Thyroid gland (tissue), 4 donors: Measurements from ENCODE around the gene GTF3C2. TPM values are rescaled to one million over a fixed set of nuclear protein-coding genes. Genes with fewer than 3 reads are reported as not detected.

Experiments
- DNase-seq, 2 donors: peaks; one replicate each; pipeline ENCODE4 v3.0.0-alpha.2; 2019
- H3K27ac ChIP-seq, 3 donors: fragments of 200-600 bp; sonication (generic); 1 replicate in 2 of 3; 2 replicates in 1 of 3; pipeline ENCODE4 v1.5.1; 2016 to 2019; ENCODE audit warnings: mild to moderate bottlenecking in 1 of 3, moderate library complexity in 1 of 3
- H3K27me3 ChIP-seq: fragments of 200-600 bp; sonication (generic); one replicate; pipeline ENCODE4 v1.5.1; 2019
- H3K36me3 ChIP-seq, 2 donors: fragments of 200-600 bp; sonication (generic); one replicate each; pipeline ENCODE4 v1.5.1; 2016 to 2019
- H3K4me1 ChIP-seq, 2 donors: fragments of 200-600 bp; sonication (generic); one replicate each; pipeline ENCODE4 v1.5.1; 2017 to 2019
- H3K4me3 ChIP-seq, 3 donors: fragments of 200-600 bp; sonication (generic); replicated peaks in 1 of 3; 1 replicate in 2 of 3; 2 replicates in 1 of 3; pipeline ENCODE4 v1.5.1; 2016; ENCODE audit warnings: mild to moderate bottlenecking in 1 of 3
- H3K9me3 ChIP-seq: fragments of 200-600 bp; sonication (generic); one replicate; pipeline ENCODE4 v1.5.1; 2017
- POLR2A ChIP-seq, 2 donors: fragments of 450-650 bp; IDR thresholded peaks; one replicate each; pipeline ENCODE4 v1.6.1; 2017; ENCODE audit warnings: antibody characterized with exemption in 2 of 2, mild to moderate bottlenecking in 2 of 2, moderate library complexity in 1 of 2
- WGBS, 2 donors: methylation state at CpG; one replicate each; pipeline ENCODE4 v1.1.5; 2017; 5-methylcytosine and 5-hydroxymethylcytosine counted together
- intact Hi-C: fragments of 100-400 bp; cut with DNase I; formaldehyde crosslinking; loops from one replicate; pipeline ENCODE4 v1.15.1; 2023
- total RNA-seq, 4 donors: library from RNA; depleted of rRNA; stranded (reverse); fragments of >200 nt; gene quantifications; one replicate each; pipeline ENCODE4 v1.2.3, GENCODE V29; 2016
- TF ChIP-seq, protein P1 (sequence below), 6 experiments: fragments of 200-600 bp in 3 of 6; fragments of 450-650 bp in 3 of 6; sonication (generic) in 3 of 6; IDR thresholded peaks; one replicate each; pipeline ENCODE4 v1.5.1; 2016 to 2019; ENCODE audit warnings: antibody characterized with exemption in 6 of 6, mild to moderate bottlenecking in 2 of 6, inconsistent platforms in 1 of 6, moderate library complexity in 1 of 6

Gene GTF3C2
- total RNA-seq, 4 donors from 2014 or later = 44.7 to 86.6 (median 51.8) TPM

DNA sequence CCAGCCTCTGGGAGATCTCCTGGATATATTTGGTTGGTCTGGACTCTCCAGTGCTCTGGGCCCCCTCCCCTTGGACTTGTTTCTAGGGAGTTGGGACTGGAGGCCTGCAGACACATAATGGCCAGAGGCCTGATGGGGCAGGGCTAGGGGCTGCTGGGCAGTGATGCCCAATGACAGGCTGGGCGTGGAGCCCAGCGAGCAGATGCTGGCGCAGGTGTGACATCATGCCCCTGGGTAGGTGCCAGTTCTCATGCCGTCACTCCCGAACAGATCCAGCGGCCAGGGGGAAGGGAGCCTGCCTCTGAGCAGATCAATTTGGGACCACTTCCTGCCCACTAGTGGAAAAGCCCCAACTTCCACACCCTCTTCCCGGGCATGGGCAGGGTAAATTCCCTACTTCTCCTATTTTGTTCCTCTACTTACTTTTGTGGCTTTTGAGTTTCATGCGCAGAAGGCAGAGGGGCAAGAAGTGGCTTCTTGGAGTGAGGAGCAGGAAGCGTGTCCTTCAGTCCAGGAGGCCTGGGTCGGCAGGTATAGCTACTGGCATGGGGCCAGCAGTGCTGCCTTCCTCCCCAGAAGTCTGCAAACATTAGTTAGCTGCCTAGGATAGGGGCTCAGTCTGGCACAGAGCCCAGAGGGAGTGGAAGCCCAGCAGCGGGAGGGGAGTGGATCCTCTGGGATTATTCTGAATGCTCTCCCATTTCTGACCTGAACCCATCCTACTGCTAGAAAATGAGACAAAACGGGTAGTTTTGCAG lies 39.7 kb downstream of the GTF3C2 start:
- H3K27ac ChIP-seq = no peak overlapping the region
- no peaks in the 10 kb centered on the region for H3K36me3 ChIP-seq
- intact Hi-C loops = no loop called here
- H3K4me1 ChIP-seq = peaks cover 0 to 14% of the 10 kb centered on the region in 2 donors
- DNase-seq = no peak
- no peaks in the 10 kb centered on the region for H3K27me3 ChIP-seq
- 39 to 49% methylated on average over 5 to 9 of the region's 12 CpGs for WGBS, 2 donors
- H3K4me3 ChIP-seq = no peak overlapping the region
- TF ChIP-seq, protein P1, sequence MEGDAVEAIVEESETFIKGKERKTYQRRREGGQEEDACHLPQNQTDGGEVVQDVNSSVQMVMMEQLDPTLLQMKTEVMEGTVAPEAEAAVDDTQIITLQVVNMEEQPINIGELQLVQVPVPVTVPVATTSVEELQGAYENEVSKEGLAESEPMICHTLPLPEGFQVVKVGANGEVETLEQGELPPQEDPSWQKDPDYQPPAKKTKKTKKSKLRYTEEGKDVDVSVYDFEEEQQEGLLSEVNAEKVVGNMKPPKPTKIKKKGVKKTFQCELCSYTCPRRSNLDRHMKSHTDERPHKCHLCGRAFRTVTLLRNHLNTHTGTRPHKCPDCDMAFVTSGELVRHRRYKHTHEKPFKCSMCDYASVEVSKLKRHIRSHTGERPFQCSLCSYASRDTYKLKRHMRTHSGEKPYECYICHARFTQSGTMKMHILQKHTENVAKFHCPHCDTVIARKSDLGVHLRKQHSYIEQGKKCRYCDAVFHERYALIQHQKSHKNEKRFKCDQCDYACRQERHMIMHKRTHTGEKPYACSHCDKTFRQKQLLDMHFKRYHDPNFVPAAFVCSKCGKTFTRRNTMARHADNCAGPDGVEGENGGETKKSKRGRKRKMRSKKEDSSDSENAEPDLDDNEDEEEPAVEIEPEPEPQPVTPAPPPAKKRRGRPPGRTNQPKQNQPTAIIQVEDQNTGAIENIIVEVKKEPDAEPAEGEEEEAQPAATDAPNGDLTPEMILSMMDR (IDR thresholded peaks at IDR 0.05) = no peak
- no peak for TF ChIP-seq POLR2A (IDR thresholded peaks at IDR 0.05)
- no peaks in the 10 kb centered on the region for H3K9me3 ChIP-seq

DNA sequence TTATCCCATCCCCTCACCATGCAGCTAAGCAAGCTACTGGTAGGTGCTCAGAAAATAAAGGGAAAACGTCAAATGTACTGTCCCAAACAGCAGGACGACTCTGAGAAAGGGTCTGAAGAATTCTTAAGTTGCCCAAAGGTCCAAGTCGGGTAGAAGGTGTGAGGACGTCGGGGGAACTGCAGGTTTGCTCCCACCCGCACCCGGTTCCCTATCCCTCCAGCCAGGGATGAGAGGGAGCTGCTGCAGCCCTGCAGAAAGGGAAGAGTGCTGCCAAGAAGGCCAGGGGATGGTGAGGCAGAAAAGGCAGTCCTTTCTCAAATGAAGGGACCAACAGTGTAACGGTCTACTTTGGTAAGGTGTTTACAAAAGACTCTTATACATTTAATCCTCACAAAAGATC lies 41.4 kb downstream of the GTF3C2 start:
- no peak overlapping the region for H3K27ac ChIP-seq
- H3K9me3 ChIP-seq = no peaks in the 10 kb centered on the region
- 75 to 79% methylated on average over 8 of the region's 8 CpGs for WGBS, 2 donors
- H3K36me3 ChIP-seq = no peaks in the 10 kb centered on the region
- H3K27me3 ChIP-seq = no peaks in the 10 kb centered on the region
- no peak overlapping the region for H3K4me3 ChIP-seq
- intact Hi-C loops = no loop called here
- no peak for DNase-seq
- H3K4me1 ChIP-seq = no peaks in the 10 kb centered on the region
- TF ChIP-seq POLR2A (IDR thresholded peaks at IDR 0.05) = no peak
- TF ChIP-seq, protein P1 (IDR thresholded peaks at IDR 0.05) = no peak

- DNase-seq = no peak
- WGBS, 2 donors = 88 to 94% methylated on average over 7 to 8 of the region's 9 CpGs
- no peaks in the 10 kb centered on the region for H3K27me3 ChIP-seq
Observed at GRCh38 chr2:27314709-27315108, 41.9 kb downstream of the GTF3C2 start.

GRCh38 chr2:27313882-27314645 lies 42.5 kb downstream of the GTF3C2 start:
- Histone ChIP-seq H3K4me3 (no peak overlapping the region), H3K27ac (no peak overlapping the region), H3K36me3 (no peaks in the 10 kb centered on the region), H3K27me3 (no peaks in the 10 kb centered on the region), H3K4me1 (no peaks in the 10 kb centered on the region), H3K9me3 (no peaks in the 10 kb centered on the region)
- intact Hi-C loops = no loop called here
- WGBS, 2 donors = 89 to 97% methylated on average over 8 of the region's 8 CpGs
- no peak for DNase-seq
- TF ChIP-seq, protein P1 (IDR thresholded peaks at IDR 0.05) = no peak
- TF ChIP-seq POLR2A (IDR thresholded peaks at IDR 0.05) = no peak

More at GRCh38 chr2:27314709-27315108, 41.9 kb downstream of the GTF3C2 start:
- H3K9me3 ChIP-seq = no peaks in the 10 kb centered on the region
- no peak overlapping the region for H3K27ac ChIP-seq
- no peaks in the 10 kb centered on the region for H3K36me3 ChIP-seq
- H3K4me3 ChIP-seq = no peak overlapping the region
- intact Hi-C loops = no loop called here
- TF ChIP-seq POLR2A (IDR thresholded peaks at IDR 0.05) = no peak
- TF ChIP-seq, protein P1 (IDR thresholded peaks at IDR 0.05) = no peak
- H3K4me1 ChIP-seq = no peaks in the 10 kb centered on the region

GRCh38 chr2:27312152-27312551 lies 44.4 kb downstream of the GTF3C2 start:
- no peak for DNase-seq
- no peak for TF ChIP-seq POLR2A (IDR thresholded peaks at IDR 0.05)
- TF ChIP-seq, protein P1 (IDR thresholded peaks at IDR 0.05) = no peak
- no peak overlapping the region for H3K4me3 ChIP-seq
- no peaks in the 10 kb centered on the region for H3K9me3 ChIP-seq
- peaks cover 8% of the 10 kb centered on the region for H3K27me3 ChIP-seq
- H3K4me1 ChIP-seq = peaks cover 6 to 16% of the 10 kb centered on the region in 2 donors
- no peaks in the 10 kb centered on the region for H3K36me3 ChIP-seq
- WGBS, 2 donors = 98 to 100% methylated on average over 3 of the region's 3 CpGs
- intact Hi-C loops = no loop called here
- H3K27ac ChIP-seq = no peak overlapping the region
